Bronchial epithelial cell (primary cell): ENCODE measurements around the gene CYLC2. TPM values are rescaled to one million over a fixed set of nuclear protein-coding genes. Genes with fewer than 3 reads are reported as not detected.

ENCODE experiments used
- DNase-seq: peaks from one replicate; pipeline ENCODE4 v3.0.0-alpha.2; 2010; ENCODE audit warnings: low read depth
- FAIRE-seq: peaks from 2 replicates; lab custom pipeline; 2011; peaks lifted over from hg19 to GRCh38; lab: Jason Lieb, UNC
- H3K27me3 ChIP-seq: 2 replicates; pipeline ENCODE4 v1.5.1; 2011; ENCODE audit warnings: low read length; ENCODE audit not compliant: control insufficient read depth, insufficient read depth
- H3K36me3 ChIP-seq: 2 replicates; pipeline ENCODE4 v1.5.1; 2011; ENCODE audit warnings: low read length; ENCODE audit not compliant: control insufficient read depth, insufficient read depth
- H3K4me3 ChIP-seq: 2 replicates; pipeline ENCODE4 v1.5.1; 2011; ENCODE audit warnings: mild to moderate bottlenecking, low read depth, low read length, control low read depth
- CTCF ChIP-seq: IDR thresholded peaks from 2 replicates; pipeline ENCODE4 v1.5.1; 2011; ENCODE audit warnings: mild to moderate bottlenecking, moderate library complexity, low read length, control low read depth, inconsistent platforms; ENCODE audit not compliant: insufficient read depth, severe bottlenecking
- total RNA-seq: library from RNA; depleted of rRNA; stranded (reverse); fragments of >200 nt; gene quantifications from 2 replicates; pipeline ENCODE4 v1.2.1, GENCODE V29; 2014

CYLC2 gene
- not detected in 2 replicates for total RNA-seq

GRCh38 chr9:102995033-102995432 is at the start of gene CYLC2:
Gene CYLC2, plus strand, starts transcription at chr9:102995333. Its CDS starts 48 bp downstream, at chr9:102995381.
- H3K27me3 ChIP-seq, result no peaks in the 10 kb centered on the region
- FAIRE-seq, result no peak
- no peak for DNase-seq
- TF ChIP-seq CTCF, result no peak
- H3K36me3 ChIP-seq, result no peaks in the 10 kb centered on the region
- H3K4me3 ChIP-seq, result no peak within 1 kb of the TSS

GRCh38 chr9:102950346-102950745 is 44.8 kb upstream of the CYLC2 start:
- Histone ChIP-seq H3K36me3 (no peaks in the 10 kb centered on the region), H3K27me3 (no peaks in the 10 kb centered on the region), H3K4me3 (no peak overlapping the region)
- FAIRE-seq, result no peak
- no peak for DNase-seq
- TF ChIP-seq CTCF, result no peak

GRCh38 chr9:102966999-102967398 is 28.1 kb upstream of the CYLC2 start:
- H3K4me3 ChIP-seq, result no peak overlapping the region
- H3K36me3 ChIP-seq, result no peaks in the 10 kb centered on the region
- no peaks in the 10 kb centered on the region for H3K27me3 ChIP-seq
- FAIRE-seq (no peak), DNase-seq (no peak)
- no peak for TF ChIP-seq CTCF

GRCh38 chr9:102967979-102968378 is 27.2 kb upstream of the CYLC2 start:
- Histone ChIP-seq H3K4me3 (no peak overlapping the region), H3K36me3 (no peaks in the 10 kb centered on the region), H3K27me3 (no peaks in the 10 kb centered on the region)
- DNase-seq (no peak), FAIRE-seq (no peak)
- TF ChIP-seq CTCF, result no peak

GRCh38 chr9:102972780-102973179 is 22.4 kb upstream of the CYLC2 start:
- Histone ChIP-seq H3K36me3 (no peaks in the 10 kb centered on the region), H3K4me3 (no peak overlapping the region), H3K27me3 (no peaks in the 10 kb centered on the region)
- no peak for TF ChIP-seq CTCF
- DNase-seq, result no peak
- no peak for FAIRE-seq

GRCh38 chr9:102974530-102974929 is 20.6 kb upstream of the CYLC2 start:
- no peak overlapping the region for H3K4me3 ChIP-seq
- H3K27me3 ChIP-seq, result no peaks in the 10 kb centered on the region
- DNase-seq (peak; percentile 50), FAIRE-seq (no peak)
- no peaks in the 10 kb centered on the region for H3K36me3 ChIP-seq
- TF ChIP-seq CTCF, result no peak
